Activated CD4-positive, alpha-beta T cell treated with anti-CD3 and anti-CD28 coated beads, Interleukin-2, amount 10 ng/mL, durations not matched to agents 24 days and 14 days (primary cell): ENCODE results near the gene REPS2. TPM values are rescaled to one million over a fixed set of nuclear protein-coding genes. Genes with fewer than 3 reads are reported as not detected.

ENCODE experiments used
- DNase-seq: peaks from one replicate; pipeline ENCODE4 v3.0.0; 2022
- H3K27ac Mint-ChIP-seq: one replicate; pipeline ENCODE4 v1.8.0; 2022; ENCODE audit warnings: mild to moderate bottlenecking, mixed read lengths
- H3K27me3 Mint-ChIP-seq: one replicate; pipeline ENCODE4 v1.8.0; 2022; ENCODE audit warnings: mixed read lengths
- H3K36me3 Mint-ChIP-seq: one replicate; pipeline ENCODE4 v1.8.0; 2022; ENCODE audit warnings: low read depth, mild to moderate bottlenecking, mixed read lengths
- H3K4me1 Mint-ChIP-seq: one replicate; pipeline ENCODE4 v1.8.0; 2021; ENCODE audit warnings: mixed read lengths
- H3K4me3 Mint-ChIP-seq: one replicate; pipeline ENCODE4 v1.8.0; 2022; ENCODE audit warnings: mild to moderate bottlenecking, moderate library complexity, mixed read lengths
- H3K9me3 Mint-ChIP-seq: one replicate; pipeline ENCODE4 v1.8.0; 2021; ENCODE audit warnings: mixed read lengths
- intact Hi-C: fragments of 100-400 bp; cut with micrococcal nuclease; formaldehyde crosslinking; loops from one replicate; pipeline ENCODE4 v1.15.1; 2023
- total RNA-seq: library from RNA; stranded (reverse); gene quantifications from 2 replicates; pipeline ENCODE4 v1.2.3, GENCODE V29; 2022

Gene REPS2
- total RNA-seq, 1 donor from 2014 or later, result not detected

- Mint-ChIP-seq H3K36me3 (no peaks in the 10 kb centered on the region), H3K9me3 (no peaks in the 10 kb centered on the region), H3K4me1 (no peaks in the 10 kb centered on the region), H3K27ac (no peak overlapping the region), H3K4me3 (no peak overlapping the region), H3K27me3 (no peaks in the 10 kb centered on the region)
- intact Hi-C loops, result no loop called here
- no peak for DNase-seq
Measured at GRCh38 chrX:17040711-17041110, 94.3 kb downstream of the REPS2 start.

DNA sequence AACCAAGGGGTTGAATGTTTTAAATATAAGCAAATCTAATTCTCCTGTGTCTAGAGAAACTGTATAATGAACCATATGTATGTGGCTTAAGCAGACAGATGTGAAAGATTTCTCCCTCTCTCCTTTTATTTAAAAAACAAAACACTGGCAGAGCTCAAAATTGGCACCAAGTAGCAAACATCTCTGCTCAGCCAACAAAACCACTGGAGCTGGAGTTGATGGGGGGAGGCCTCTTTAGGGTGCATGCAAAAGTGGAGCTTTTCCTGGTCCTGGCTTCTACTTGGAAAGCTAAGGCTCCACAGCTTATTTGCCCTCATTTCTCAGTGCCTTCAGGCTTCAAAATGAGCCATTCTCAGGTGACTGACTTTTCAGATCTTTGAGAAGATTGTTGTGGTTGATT, 95.6 kb downstream of the REPS2 start:
- no peaks in the 10 kb centered on the region for H3K4me1 Mint-ChIP-seq
- intact Hi-C loops, result no loop called here
- no peak overlapping the region for H3K4me3 Mint-ChIP-seq
- H3K27ac Mint-ChIP-seq, result no peak overlapping the region
- DNase-seq, result no peak
- no peaks in the 10 kb centered on the region for H3K36me3 Mint-ChIP-seq
- H3K27me3 Mint-ChIP-seq, result no peaks in the 10 kb centered on the region
- no peaks in the 10 kb centered on the region for H3K9me3 Mint-ChIP-seq

- intact Hi-C loops, result loop anchor here (1.0 to 5.0 kb wide), 2 partner anchors 163 to 219 kb away; no protein-coding TSS in a partner anchor
- Mint-ChIP-seq H3K4me1 (no peaks in the 10 kb centered on the region), H3K27me3 (peaks cover 3% of the 10 kb centered on the region), H3K4me3 (no peak overlapping the region), H3K36me3 (no peaks in the 10 kb centered on the region), H3K27ac (no peak overlapping the region), H3K9me3 (no peaks in the 10 kb centered on the region)
- DNase-seq, result peak; percentile 75
Measured at GRCh38 chrX:17046478-17047097, 100.1 kb downstream of the REPS2 start.

GRCh38 chrX:17047224-17047623, 100.8 kb downstream of the REPS2 start:
- H3K4me3 Mint-ChIP-seq, result no peak overlapping the region

DNA sequence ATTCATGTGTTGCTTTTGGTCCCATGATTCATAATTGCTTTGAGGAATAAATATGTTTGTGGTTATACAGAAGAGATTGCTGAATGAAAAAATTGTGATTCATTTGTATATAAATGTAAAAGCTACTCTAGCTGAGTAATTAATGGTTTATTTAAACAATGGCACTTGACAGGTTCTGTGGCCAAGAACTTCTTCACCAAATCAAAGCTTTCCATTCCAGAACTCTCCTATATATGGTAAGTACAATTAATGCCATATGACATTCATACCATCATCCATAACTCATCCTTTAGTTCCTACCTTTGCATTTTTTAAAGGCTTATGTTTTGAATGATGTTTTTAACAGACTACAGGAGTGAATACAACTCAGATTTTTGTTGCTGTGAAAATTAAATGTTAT, 105.8 kb downstream of the REPS2 start:
- Mint-ChIP-seq H3K27ac (no peak overlapping the region), H3K4me3 (no peak overlapping the region), H3K4me1 (no peaks in the 10 kb centered on the region), H3K36me3 (no peaks in the 10 kb centered on the region), H3K9me3 (no peaks in the 10 kb centered on the region), H3K27me3 (peaks cover 3% of the 10 kb centered on the region)
- intact Hi-C loops, result no loop called here
- DNase-seq, result no peak

More at GRCh38 chrX:17047224-17047623, 100.8 kb downstream of the REPS2 start:
- DNase-seq, result no peak
- no peaks in the 10 kb centered on the region for H3K9me3 Mint-ChIP-seq
- H3K27ac Mint-ChIP-seq, result no peak overlapping the region
- peaks cover 3% of the 10 kb centered on the region for H3K27me3 Mint-ChIP-seq
- H3K4me1 Mint-ChIP-seq, result no peaks in the 10 kb centered on the region
- intact Hi-C loops, result loop anchor here (5.0 kb wide), 1 partner anchor 220 kb away; no protein-coding TSS in a partner anchor
- H3K36me3 Mint-ChIP-seq, result no peaks in the 10 kb centered on the region

DNA sequence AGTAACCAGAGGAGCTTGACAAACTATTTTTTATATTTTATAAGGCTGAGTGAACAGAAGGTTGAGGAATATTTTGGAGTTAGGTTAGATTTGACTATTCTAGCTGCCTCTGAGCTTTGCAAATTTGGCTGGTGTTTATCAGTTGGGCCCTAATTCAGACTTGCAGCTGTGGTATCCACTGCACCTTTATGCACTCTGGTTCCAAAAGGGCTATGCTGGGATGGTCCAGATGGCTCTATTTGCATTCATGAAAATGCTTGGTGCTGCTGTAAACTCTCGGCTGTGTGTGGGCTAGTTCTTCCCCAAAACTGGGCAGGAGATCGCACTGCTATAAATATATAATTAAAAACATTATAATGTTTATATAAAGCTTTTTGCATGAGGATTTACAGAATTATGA, 106.3 kb downstream of the REPS2 start:
- no peaks in the 10 kb centered on the region for H3K4me1 Mint-ChIP-seq
- no peak for DNase-seq
- intact Hi-C loops, result no loop called here
- H3K27ac Mint-ChIP-seq, result no peak overlapping the region
- no peaks in the 10 kb centered on the region for H3K9me3 Mint-ChIP-seq
- H3K27me3 Mint-ChIP-seq, result peaks cover 3% of the 10 kb centered on the region
- no peaks in the 10 kb centered on the region for H3K36me3 Mint-ChIP-seq
- no peak overlapping the region for H3K4me3 Mint-ChIP-seq

DNA sequence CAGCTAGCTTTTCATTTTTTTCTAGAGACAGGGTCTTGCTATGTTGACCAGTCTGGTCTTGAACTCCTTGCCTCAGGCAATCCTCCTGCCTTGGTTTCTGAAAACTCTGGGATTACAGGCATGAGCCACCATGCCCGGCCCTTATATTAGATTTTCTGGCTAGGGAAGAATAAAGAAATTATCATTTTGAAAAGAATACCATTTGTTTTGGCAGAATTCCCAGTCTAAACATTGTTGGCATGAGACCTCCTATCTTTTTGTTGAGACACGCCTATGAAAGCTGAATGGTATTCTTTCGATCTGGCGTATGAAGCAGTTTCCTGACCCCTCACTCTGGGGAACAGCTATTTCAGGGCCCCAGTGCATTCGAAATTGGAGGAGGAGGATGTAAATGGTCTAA, 107.0 kb downstream of the REPS2 start:
- Mint-ChIP-seq H3K4me3 (no peak overlapping the region), H3K4me1 (no peaks in the 10 kb centered on the region), H3K27ac (no peak overlapping the region), H3K9me3 (no peaks in the 10 kb centered on the region), H3K27me3 (peaks cover 3% of the 10 kb centered on the region), H3K36me3 (no peaks in the 10 kb centered on the region)
- no peak for DNase-seq
- intact Hi-C loops, result no loop called here

- no peak for DNase-seq
- Mint-ChIP-seq H3K36me3 (no peaks in the 10 kb centered on the region), H3K9me3 (no peaks in the 10 kb centered on the region), H3K4me3 (no peak overlapping the region), H3K27me3 (peaks cover 1% of the 10 kb centered on the region), H3K27ac (no peak overlapping the region), H3K4me1 (no peaks in the 10 kb centered on the region)
- intact Hi-C loops, result no loop called here
Measured at GRCh38 chrX:17056868-17057608, 110.6 kb downstream of the REPS2 start.

GRCh38 chrX:17062065-17062464, 115.6 kb downstream of the REPS2 start:
- Mint-ChIP-seq H3K4me3 (no peak overlapping the region), H3K4me1 (no peaks in the 10 kb centered on the region), H3K27me3 (peaks cover 1% of the 10 kb centered on the region), H3K9me3 (no peaks in the 10 kb centered on the region), H3K27ac (no peak overlapping the region), H3K36me3 (no peaks in the 10 kb centered on the region)
- intact Hi-C loops, result no loop called here
- no peak for DNase-seq

GRCh38 chrX:17065100-17065499, 118.6 kb downstream of the REPS2 start:
- H3K27ac Mint-ChIP-seq, result no peak overlapping the region
- no peaks in the 10 kb centered on the region for H3K4me1 Mint-ChIP-seq
- no peaks in the 10 kb centered on the region for H3K36me3 Mint-ChIP-seq
- no peaks in the 10 kb centered on the region for H3K9me3 Mint-ChIP-seq
- no peak for DNase-seq
- intact Hi-C loops, result no loop called here
- H3K27me3 Mint-ChIP-seq, result peaks cover 1% of the 10 kb centered on the region
- no peak overlapping the region for H3K4me3 Mint-ChIP-seq

DNA sequence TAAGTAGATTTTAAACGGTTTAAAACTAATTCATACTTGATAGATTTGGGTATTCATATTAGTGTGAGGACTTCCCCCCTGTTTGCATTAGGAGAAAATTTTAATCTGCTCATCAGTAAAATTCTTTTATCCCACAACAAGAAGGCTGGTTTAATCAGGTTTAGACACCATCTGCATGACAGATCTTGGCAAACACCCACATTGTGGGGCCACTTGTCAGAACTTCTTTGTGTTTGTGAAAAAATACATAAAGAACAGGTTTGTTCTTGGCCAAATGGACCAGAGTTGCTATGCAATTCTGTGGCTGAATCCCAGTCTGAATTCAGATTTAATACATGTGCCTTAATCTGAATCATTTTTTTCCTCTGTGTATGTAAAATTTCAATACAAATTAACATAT, 121.1 kb downstream of the REPS2 start:
- DNase-seq, result no peak
- Mint-ChIP-seq H3K4me1 (no peaks in the 10 kb centered on the region), H3K27me3 (peaks cover 2% of the 10 kb centered on the region), H3K27ac (no peak overlapping the region), H3K36me3 (no peaks in the 10 kb centered on the region), H3K9me3 (no peaks in the 10 kb centered on the region), H3K4me3 (no peak overlapping the region)
- intact Hi-C loops, result no loop called here

DNA sequence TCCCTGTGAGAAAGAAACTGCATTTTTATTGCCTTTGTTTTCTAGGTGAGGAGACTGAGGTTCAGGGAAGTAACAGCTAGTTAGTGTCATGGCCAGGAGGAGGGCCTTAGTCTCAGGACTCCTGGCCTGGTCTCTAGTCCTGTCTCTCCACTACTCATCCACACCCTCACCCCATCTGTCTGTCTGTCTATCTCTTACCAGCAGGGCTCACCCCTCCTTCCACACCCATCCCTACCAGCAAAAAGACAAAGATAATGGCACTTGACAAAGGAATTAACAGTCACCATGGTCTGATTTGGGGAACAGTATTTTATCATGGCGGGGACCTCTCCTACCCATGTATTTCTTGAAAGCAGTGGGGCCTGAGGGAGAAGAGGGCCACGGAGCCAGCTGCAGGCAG, 125.8 kb downstream of the REPS2 start:
- Mint-ChIP-seq H3K36me3 (no peaks in the 10 kb centered on the region), H3K27ac (no peak overlapping the region), H3K9me3 (no peaks in the 10 kb centered on the region), H3K4me1 (peaks cover 2% of the 10 kb centered on the region), H3K4me3 (no peak overlapping the region), H3K27me3 (peaks cover 4% of the 10 kb centered on the region)
- no peak for DNase-seq
- intact Hi-C loops, result no loop called here

DNA sequence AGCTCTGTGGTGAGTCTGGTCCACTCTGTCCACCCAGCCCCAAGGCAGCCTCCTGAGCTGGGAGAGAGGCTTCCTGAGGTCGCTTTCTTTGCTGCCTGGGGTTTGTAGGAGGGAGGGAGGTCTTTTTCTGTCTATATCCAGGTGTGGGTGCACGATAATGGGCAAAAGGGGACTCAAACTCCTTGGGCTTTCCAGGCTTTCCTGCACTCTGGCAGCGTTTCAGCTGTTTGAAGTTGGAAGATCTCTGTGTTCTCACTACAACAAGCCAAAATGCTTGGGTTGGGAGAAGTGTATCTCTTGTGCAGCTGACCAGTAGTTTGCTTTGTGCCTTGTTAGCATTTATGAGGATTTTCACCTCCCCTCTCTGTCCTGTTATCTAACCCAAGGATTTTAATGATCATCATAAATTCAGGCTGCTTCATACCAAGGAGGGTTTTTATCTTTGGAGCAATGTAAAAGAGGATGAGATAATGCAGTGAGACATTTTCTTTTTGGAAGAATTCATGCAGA, 126.3 kb downstream of the REPS2 start:
- Mint-ChIP-seq H3K36me3 (no peaks in the 10 kb centered on the region), H3K9me3 (no peaks in the 10 kb centered on the region), H3K27ac (no peak overlapping the region), H3K4me1 (peaks cover 2% of the 10 kb centered on the region), H3K4me3 (no peak overlapping the region), H3K27me3 (peaks cover 4% of the 10 kb centered on the region)
- intact Hi-C loops, result no loop called here
- DNase-seq, result no peak

DNA sequence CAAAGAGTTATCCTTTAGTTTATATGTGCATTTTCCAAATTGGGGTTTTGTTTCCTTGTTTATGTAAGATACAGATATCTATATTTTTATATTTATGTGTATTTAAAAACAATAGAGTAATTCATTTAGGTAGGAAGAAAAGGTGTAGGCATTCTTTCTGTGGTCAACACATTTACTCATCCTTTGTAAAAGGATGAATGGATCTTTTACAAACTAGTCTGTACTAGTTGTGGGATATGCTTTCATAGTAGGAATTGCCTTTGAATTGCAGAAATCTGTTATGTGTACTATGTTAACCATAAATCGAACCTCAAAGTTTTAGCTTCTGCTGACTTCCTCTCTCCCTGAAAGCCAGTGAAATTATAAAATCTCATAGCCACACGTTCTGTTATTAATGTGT, 128.5 kb downstream of the REPS2 start:
- intact Hi-C loops, result no loop called here
- no peak for DNase-seq
- Mint-ChIP-seq H3K4me1 (peaks cover 2% of the 10 kb centered on the region), H3K4me3 (no peak overlapping the region), H3K27me3 (peaks cover 4% of the 10 kb centered on the region), H3K36me3 (no peaks in the 10 kb centered on the region), H3K27ac (no peak overlapping the region), H3K9me3 (no peaks in the 10 kb centered on the region)
